GM12892 (cell line): Measurements from ENCODE around the gene CLIP1.

Source experiments
- POLR2A ChIP-seq: IDR thresholded peaks from 2 replicates; pipeline ENCODE4 v1.6.1; 2011; ENCODE audit warnings: low read depth, low read length, control low read depth
- POLR2AphosphoS5 ChIP-seq: IDR thresholded peaks from 2 replicates; pipeline ENCODE4 v1.6.1; 2011; ENCODE audit warnings: low read depth, low read length, control low read depth

GRCh38 chr12:122460061-122460460 lies 37.6 kb upstream of the CLIP1 start:
- TF ChIP-seq POLR2A (no peak), POLR2AphosphoS5 (no peak)
